Neural cell (in vitro differentiated cells): Measurements from ENCODE around the gene KCNQ1OT1.

Experiments used
- CTCF ChIP-seq: fragments of 450-650 bp; IDR thresholded peaks from 2 replicates; pipeline ENCODE4 v1.5.1; 2014; ENCODE audit warnings: antibody characterized with exemption, mild to moderate bottlenecking, moderate library complexity; ENCODE audit not compliant: poor library complexity, severe bottlenecking
- EZH2 ChIP-seq: fragments of 200-600, 300-800 bp; shearing (Covaris generic), sonication (generic); IDR thresholded peaks from 2 replicates; pipeline ENCODE4 v1.6.1; 2014; ENCODE audit warnings: antibody characterized with exemption, low read length, borderline replicate concordance, mild to moderate bottlenecking; ENCODE audit not compliant: insufficient read depth, poor library complexity, severe bottlenecking
- POLR2AphosphoS5 ChIP-seq: IDR thresholded peaks from 2 replicates; pipeline ENCODE4 v1.6.1; 2012

- no peak for TF ChIP-seq CTCF
- TF ChIP-seq EZH2: no peak
- TF ChIP-seq POLR2AphosphoS5: no peak
Observed at GRCh38 chr11:2595204-2595603, 104.6 kb downstream of the KCNQ1OT1 start.
